GF-D8 (cell line): Measurements from ENCODE around the gene WWC2.

ENCODE experiments used
- DNase-seq: peaks from one replicate; lab custom pipeline; 2025; lab: John Stamatoyannopoulos, UW

Gene WWC2

DNA sequence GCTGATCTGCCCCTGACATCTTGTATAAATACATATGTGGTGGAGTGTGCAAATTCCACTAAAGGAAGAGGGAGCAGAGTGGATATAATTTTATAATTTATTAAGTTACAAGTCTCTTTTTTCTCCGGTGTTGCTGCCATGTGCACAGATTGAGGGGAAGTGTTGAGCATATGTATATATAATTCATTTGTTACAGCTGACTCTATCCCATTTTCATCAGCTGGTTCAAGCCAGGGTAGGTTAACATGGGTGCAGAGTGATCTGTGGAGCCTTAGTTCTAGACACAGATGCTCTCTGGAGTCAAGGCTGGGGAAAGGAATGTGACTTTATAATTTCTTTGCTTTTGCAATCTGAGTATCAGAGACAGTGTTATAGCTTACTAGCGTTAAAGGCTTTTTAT lies 103.5 kb downstream of the WWC2 start:
- DNase-seq: no peak

- no peak for DNase-seq
These were observed 105.7 kb downstream of the WWC2 start for GRCh38 chr4:183204793-183205192.

DNA sequence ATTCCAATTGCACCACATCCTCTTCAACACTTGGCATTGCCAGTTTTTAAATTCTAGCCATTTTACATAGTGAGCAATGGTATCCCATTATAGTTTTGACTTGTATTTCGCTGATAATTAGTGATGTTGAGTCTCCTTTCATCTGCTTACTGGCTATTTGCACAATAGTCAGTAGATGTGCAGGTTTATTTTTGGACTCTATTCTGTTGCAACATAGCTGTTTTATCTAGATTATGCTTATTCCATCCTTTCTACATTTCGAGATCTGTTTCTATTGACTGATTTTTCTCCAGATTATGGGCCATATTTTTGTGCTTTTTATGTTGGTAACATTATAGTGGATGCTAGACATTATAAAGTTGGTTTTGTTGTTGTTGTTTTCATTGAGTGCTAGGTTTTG lies 106.1 kb downstream of the WWC2 start:
- DNase-seq: no peak

DNA sequence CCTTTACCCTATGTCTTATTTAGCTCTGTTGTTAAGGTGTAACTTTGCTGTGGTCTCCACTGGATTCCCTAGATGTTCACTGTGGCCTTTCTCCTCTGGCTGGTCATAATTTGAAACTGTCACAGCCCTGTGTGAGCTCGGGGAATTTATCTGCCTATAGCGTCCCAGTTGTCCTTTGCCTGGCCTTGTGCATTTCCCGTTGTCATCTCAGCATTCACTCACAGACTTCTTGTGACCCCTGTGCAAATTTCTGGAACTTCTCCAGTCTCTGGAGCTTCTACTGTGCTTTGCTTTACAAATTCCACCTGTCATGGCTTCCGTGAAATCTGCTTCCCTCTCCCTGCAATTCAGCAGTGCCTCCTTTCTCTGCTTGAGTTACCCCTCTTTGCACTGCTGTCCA lies 106.7 kb downstream of the WWC2 start:
- DNase-seq: no peak

DNA sequence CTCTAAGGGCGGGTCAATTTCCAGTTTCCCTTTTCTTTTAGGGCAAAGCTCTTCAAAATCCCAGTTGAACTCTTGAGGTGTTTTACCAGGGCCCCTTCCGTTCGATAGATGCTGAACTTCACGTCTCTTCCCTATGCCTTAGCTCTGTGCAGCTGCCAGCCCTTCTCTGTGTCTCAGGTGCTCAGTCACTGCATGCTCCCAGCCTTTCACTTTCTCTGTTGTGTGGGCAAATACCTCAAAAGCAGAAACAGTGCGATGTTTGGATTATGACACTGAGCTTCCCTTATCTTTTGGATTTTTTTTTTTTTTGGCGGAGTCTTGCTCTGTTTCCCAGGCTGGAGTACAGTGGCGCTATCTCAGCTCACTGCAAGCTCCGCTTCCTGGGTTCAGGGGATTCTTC lies 112.5 kb downstream of the WWC2 start:
- no peak for DNase-seq

- no peak for DNase-seq
These were observed 114.9 kb downstream of the WWC2 start for GRCh38 chr4:183213996-183214395.

DNA sequence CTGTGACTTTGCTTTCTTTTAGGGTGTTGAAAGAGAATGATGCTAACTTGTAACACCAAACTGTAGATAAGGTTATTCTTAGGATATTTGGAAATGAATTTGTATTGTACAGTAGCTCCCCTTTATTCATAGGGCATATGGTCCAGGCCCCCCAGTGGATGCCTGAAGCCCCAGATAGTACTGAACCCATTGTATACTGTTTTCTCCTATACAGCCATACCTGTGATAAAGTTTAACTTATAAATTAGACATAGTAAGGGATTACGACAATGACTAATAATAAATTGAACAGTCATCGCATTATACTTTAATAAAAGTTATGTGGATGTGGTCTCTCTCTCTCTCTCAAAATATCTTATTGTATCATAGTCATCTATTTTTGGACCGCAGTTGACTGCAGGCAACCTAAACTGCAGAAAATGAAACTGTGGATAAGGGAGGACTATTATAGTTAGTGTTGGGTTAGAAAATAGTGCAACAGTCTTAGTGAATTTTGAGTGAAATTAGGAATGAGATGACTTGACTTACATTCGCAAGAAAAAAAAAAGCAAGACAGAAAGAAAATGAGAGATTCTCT lies 115.9 kb downstream of the WWC2 start:
- no peak for DNase-seq

DNA sequence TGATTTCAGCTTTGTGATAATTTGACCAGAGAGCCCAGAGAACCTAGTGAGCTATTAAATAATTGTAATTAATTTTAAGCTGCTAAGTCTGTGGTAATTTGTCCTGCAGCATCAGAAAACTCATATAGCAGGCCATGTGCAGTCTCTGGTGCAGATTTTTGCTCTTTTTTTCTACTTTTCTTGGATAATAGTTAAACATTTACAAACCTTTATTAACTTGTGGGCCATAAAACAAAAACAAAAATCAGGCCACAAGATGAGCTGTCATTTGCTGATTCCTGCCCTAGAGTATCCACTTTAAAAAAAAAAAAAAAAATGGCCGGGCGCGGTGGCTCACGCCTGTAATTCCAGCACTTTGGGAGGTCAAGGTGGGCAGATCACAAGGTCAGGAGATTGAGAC lies 121.2 kb downstream of the WWC2 start:
- DNase-seq: no peak

- no peak for DNase-seq
These were observed 124.0 kb downstream of the WWC2 start for GRCh38 chr4:183223053-183223452.

DNA sequence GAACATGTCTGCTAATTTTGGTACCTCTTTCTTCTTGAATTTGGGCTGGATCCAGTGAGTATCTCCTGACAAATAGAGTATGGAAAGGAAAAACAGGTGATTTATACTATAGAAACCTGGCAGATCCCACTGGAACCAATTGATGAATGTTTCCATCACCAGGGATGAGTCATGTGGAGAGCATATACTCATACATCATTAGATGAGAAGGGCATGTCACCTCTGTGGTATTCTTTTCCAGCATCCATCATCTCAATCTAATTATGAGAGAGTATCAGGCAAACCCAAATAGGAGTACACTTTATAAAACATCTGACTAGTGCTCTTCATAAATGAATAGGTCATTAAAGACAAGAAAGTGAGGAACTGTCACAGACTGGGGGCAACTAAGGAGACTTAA lies 130.3 kb downstream of the WWC2 start:
- no peak for DNase-seq

- DNase-seq: no peak
These were observed 141.7 kb downstream of the WWC2 start for GRCh38 chr4:183240581-183241321.

DNA sequence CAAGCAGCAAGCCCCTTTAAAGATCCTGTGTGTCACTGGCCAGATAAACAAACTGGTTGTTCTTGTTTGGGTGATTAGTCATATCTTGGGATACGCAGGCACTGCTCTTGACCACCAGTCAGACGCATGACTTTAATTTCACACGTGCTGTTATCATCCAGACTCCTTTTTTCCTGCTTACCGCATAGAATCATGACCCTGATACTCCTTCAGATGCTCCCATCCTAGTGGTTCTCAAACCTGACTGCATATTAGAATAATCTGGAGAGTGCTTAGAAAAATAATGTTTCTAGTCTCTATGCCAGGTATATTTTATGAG lies 142.2 kb downstream of the WWC2 start:
- DNase-seq: no peak

DNA sequence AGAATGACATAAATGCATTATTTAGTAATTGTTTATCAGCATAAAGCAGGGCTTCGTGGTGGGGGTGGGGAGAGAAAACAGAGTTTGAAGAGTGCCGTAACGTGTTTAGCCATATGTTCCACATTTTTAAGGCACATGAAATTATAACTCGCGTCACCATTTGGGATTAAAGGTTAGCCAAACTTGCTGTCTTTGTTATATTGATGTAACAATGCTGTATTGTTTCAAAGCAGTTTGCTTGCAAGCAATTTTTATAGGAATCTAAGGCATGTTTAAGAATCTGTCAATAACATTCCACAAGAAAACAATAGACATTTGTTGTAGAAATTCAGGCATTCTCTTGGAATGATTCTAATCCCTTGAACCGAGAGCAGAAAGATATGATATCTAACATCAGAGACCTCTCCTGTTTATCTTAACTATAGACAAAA lies 142.7 kb downstream of the WWC2 start:
- DNase-seq: no peak

DNA sequence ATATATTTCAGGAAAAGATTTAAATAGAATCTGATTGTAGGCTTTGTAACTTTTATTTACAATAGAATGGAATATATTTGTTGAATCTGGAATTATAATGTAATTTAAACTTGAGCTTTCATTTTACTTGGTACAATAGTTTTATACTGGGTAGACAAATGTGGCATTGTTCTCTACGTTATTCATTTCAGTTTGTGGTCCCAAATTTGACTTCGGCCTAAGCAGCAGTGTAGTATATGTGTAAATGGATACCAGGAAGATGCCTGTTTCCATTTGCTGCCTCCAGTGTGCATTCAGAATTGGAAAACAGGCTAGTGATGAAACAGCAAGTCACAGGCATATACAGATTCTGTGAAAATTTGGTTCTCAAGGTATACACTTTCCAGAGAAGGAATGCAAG lies 143.2 kb downstream of the WWC2 start:
- no peak for DNase-seq

DNA sequence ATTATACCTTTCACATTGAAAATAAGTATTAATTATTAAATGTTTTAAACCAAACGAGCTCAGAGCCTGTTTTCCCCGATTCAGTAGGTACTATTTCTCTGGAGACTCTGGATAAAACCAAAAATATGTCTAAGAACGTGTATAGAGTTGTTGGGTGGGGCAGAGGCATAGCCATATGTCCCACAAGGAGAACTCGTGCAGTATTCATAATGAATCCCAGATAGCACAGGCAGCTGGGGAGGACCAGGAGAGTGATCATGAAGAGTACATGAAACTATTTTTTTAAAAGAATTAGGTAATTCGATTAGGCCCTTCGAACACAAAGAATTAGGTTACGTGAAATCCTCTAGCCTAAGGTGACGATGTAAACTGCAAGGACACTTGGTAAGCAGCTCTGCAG lies 145.0 kb downstream of the WWC2 start:
- no peak for DNase-seq

DNA sequence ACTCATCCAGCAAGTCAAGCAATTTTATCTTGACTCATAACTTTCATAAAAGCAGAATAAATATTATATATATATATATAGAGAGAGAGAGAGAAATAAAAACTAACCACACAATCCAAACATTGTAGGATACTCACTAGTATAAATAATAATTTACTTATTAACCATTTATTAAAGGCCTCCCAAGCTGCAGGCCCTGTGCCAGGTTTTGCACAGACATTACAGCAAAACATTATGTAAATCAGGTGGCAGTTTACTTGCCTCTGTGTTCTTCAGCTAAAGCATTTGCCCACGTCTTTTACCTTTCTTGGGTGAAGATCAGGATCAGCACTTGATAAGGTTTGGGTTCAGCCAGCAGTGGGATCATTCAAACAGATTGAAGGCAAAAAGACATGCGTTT lies 145.4 kb downstream of the WWC2 start:
- no peak for DNase-seq

GRCh38 chr4:183248201-183248600 lies 149.1 kb downstream of the WWC2 start:
- DNase-seq: no peak

DNA sequence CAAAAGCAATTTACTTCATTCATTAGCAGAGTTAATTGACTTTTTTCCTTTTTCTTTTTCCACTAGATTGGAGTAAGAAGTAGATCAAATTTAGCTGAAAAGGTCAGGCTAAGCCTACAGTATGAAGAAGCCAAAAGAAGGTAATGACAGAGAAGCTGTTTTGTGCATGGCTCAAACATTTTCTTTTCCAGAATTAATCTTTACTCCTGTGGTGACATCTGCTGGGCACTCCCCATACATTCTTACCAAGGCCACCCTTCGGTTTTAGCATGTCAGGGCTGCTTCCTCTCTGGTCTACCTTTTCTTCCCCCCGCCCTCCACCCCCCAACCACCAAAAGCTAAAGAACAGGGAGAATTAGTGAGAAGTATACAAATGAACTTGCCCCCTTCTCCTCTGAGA lies 150.8 kb downstream of the WWC2 start:
- no peak for DNase-seq

DNA sequence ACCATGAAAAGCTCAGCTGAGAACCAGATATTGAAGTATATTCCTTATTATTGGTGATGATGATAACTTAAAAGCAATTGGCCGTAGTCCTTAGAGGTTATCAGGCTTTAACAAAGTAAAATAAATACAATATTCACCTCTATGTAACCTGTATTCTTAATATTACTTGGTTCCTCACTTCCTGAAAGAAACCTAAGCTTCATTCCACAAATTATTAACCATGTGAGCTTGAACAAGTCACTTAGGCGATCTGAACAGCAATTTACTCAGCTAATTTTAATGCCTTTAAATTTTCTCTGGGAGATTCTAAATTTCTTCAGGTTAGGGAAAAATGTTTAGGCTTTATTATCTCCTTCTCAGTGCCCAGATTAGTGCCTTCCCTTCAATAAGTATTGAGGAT lies 151.8 kb downstream of the WWC2 start:
- DNase-seq: no peak

DNA sequence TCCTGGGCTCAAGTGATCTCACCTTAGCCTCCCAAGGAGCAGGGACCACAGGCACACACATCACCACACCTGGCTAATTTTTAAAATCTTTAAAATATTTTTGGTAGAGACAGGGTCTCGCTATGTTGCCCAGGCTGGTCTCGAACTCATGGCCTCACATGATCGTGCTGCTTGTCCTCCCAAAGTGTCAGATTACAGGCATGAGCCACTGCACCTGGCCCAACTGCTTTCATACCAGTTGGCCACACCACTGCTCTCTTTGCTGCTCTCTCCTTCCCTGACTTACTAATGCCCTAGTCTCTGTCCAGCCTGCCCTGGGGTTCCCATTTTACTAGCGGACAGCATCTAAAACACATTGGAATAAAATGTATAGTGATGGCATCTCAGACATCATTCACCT lies 153.9 kb downstream of the WWC2 start:
- DNase-seq: no peak

DNA sequence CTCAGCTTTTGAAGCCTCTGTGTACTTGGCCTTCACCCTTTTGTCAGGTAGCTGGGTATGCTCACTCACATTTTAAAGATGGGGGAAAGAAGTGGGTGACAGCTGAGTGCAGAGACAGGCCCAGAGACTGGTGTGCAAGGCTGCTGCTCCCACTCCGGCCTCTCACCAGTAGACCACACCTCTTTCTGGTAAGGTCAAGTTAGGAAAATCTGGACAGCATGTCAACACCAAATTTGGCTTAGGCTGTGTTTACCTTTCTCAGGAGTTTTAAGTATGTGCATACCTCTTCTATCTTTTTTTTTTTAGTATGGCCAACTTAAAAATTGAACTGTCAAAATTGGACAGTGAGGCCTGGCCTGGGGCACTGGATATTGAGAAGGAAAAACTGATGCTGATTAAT lies 154.4 kb downstream of the WWC2 start:
- no peak for DNase-seq

DNA sequence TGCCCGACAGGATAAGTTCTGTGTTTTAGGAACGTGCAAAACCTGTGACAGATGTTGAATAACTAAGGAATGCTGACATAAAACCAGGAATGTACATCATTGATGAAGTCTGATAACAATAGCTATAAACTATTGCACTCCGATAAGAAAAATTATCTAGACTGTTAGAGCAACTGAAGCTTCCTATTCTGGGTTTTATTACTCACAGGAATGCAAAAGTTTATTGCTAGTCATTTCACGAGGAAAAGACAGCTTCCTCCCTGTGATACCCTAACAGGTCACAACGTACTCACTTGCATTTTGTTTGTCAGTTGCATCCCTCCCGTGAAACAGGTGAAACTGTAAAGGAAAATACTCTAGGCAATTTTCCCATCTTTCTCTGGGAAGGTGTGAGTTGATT lies 155.1 kb downstream of the WWC2 start:
- DNase-seq: no peak

GRCh38 chr4:183255487-183255886 lies 156.4 kb downstream of the WWC2 start:
- no peak for DNase-seq

- DNase-seq: no peak
These were observed 157.3 kb downstream of the WWC2 start for GRCh38 chr4:183256343-183256742.
